HEK293 (cell line): Measurements from ENCODE around the gene APBB1.

Source experiments
- CTCF ChIA-PET: fragments of 350-600 bp; formaldehyde crosslinking; extraction: SDS; loops from one replicate; lab custom pipeline; 2021; ENCODE audit warnings: antibody characterized with exemption; lab: Yijun Ruan, JAX
- POLR2A ChIA-PET: fragments of 300-600 bp; formaldehyde crosslinking; extraction: SDS; loops from one replicate; lab custom pipeline; 2020; ENCODE audit warnings: antibody characterized with exemption, inconsistent platforms; lab: Yijun Ruan, JAX
- H3K27ac ChIP-seq: fragments of 200-500 bp; sonication (Bioruptor generic); 2 replicates; pipeline ENCODE4 v1.5.1; 2014; ENCODE audit warnings: low read depth, low read length, control low read depth, inconsistent platforms; ENCODE audit errors: extremely low read depth
- H3K36me3 ChIP-seq, 2 experiments: fragments of 200-500 bp in 1 of 2; sonication (Bioruptor generic) in 1 of 2; 1 replicate in 1 of 2; 2 replicates in 1 of 2; pipeline ENCODE4 v1.5.1; 2014 to 2017; ENCODE audit warnings: inconsistent platforms in 2 of 2, low read length in 2 of 2; ENCODE audit not compliant: control insufficient read depth in 2 of 2, insufficient read depth in 1 of 2
- H3K4me1 ChIP-seq: fragments of 200-500 bp; sonication (Bioruptor generic); 2 replicates; pipeline ENCODE4 v1.5.1; 2014; ENCODE audit warnings: mild to moderate bottlenecking, low read length, inconsistent platforms; ENCODE audit not compliant: control insufficient read depth, insufficient read depth
- H3K4me3 ChIP-seq: 2 replicates; pipeline ENCODE4 v1.5.1; 2011; ENCODE audit warnings: low read depth, mild to moderate bottlenecking, control low read depth, low read length, moderate library complexity
- H3K9me3 ChIP-seq: fragments of 200-500 bp; sonication (Bioruptor generic); 2 replicates; pipeline ENCODE4 v1.5.1; 2014; ENCODE audit warnings: low read depth, low read length, inconsistent platforms; ENCODE audit not compliant: control insufficient read depth, insufficient read depth
- SETDB1 ChIP-seq: IDR thresholded peaks from one replicate; pipeline ENCODE4 v1.6.1; 2017; ENCODE audit warnings: mild to moderate bottlenecking, low read length, moderate library complexity, mixed read lengths; ENCODE audit not compliant: insufficient read length
- ZNF37A ChIP-seq: fragments of 450-650 bp; IDR thresholded peaks from 2 replicates; pipeline ENCODE4 v1.5.1; 2018; ENCODE audit warnings: missing biosample characterization, missing genetic modification characterization
- ZNF48 ChIP-seq: fragments of 450-650 bp; formaldehyde crosslinking; IDR thresholded peaks from 2 replicates; pipeline ENCODE4 v1.5.1; 2016; ENCODE audit warnings: missing biosample characterization, missing genetic modification characterization
- ZNF510 ChIP-seq: fragments of 450-650 bp; formaldehyde crosslinking; IDR thresholded peaks from 2 replicates; pipeline ENCODE4 v1.5.1; 2018; ENCODE audit warnings: mild to moderate bottlenecking, missing genetic modification characterization, missing biosample characterization; ENCODE audit not compliant: insufficient replicate concordance
- ZNF518A ChIP-seq: fragments of 450-650 bp; formaldehyde crosslinking; conservative IDR thresholded peaks from 2 replicates; pipeline ENCODE4 v1.5.1; 2016; ENCODE audit warnings: low read depth, missing biosample characterization, missing genetic modification characterization
- ZNF530 ChIP-seq: fragments of 450-650 bp; formaldehyde crosslinking; IDR thresholded peaks from 2 replicates; pipeline ENCODE4 v1.5.1; 2016; ENCODE audit warnings: low read depth, missing biosample characterization, missing genetic modification characterization
- ZNF843 ChIP-seq: fragments of 450-650 bp; formaldehyde crosslinking; IDR thresholded peaks from 2 replicates; pipeline ENCODE4 v1.5.1; 2016; ENCODE audit warnings: missing biosample characterization, missing genetic modification characterization
- TF ChIP-seq, protein P1 (sequence below): fragments of 450-650 bp; formaldehyde crosslinking; IDR thresholded peaks from 2 replicates; pipeline ENCODE4 v1.5.1; 2017; ENCODE audit warnings: missing biosample characterization, mild to moderate bottlenecking, missing genetic modification characterization, moderate library complexity
- TF ChIP-seq, protein P2 (sequence below): sonication (generic); formaldehyde crosslinking; IDR thresholded peaks from 2 replicates; pipeline ENCODE4 v1.8.1; 2022; ENCODE audit warnings: mild to moderate bottlenecking, moderate library complexity, missing genetic modification reagents
- TF ChIP-seq, protein P3 (sequence below): fragments of 450-650 bp; formaldehyde crosslinking; IDR thresholded peaks from 2 replicates; pipeline ENCODE4; 2016; ENCODE audit warnings: missing biosample characterization, missing genetic modification characterization
- TF ChIP-seq, protein P4 (sequence below): fragments of 450-650 bp; formaldehyde crosslinking; IDR thresholded peaks from 2 replicates; pipeline ENCODE4 v1.5.1; 2016; ENCODE audit warnings: missing biosample characterization, missing genetic modification characterization
- TF ChIP-seq, protein P5 (sequence below): fragments of 450-650 bp; formaldehyde crosslinking; IDR thresholded peaks from 2 replicates; pipeline ENCODE4 v1.5.1; 2016; ENCODE audit warnings: missing biosample characterization, missing genetic modification characterization

The APBB1 gene

DNA sequence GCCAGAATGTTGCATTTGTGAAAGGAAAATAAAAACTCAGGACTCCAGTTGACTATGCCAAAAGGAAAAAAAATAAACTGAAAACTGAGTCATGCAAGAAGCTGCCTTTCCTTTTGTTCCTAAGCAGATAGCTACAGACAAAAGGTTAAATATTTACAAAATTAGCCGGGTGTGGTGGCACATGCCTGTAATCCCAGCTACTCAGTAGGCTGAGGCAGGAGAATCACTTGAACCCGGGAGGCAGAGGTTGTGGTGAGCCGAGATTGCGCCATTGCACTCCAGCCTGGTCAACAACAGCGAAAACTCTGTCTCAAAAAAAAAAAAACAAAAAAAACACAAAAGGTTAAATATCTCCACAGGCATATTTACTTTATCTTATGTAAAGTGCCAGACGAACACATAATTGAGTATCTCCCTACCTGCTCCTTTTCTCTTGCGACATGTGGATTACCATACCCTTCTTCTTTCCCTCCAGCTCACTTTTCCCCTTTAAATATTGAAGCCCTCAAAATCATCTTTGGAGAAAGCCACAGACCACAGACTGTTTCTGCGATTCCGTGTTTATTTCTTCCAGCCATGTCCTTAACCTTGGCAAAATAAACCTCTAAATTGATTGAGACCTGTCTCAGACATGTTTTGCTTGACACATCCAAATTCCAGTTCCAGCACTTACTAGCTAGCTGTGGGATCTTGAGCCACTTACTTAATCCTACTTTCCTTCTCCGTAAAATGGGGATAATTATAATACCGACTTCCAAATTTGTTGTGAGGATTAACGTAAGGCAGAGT lies 30.9 kb downstream of the APBB1 start:
- ChIA-PET CTCF (interaction anchor here (0.8 to 3.1 kb wide), 6 partner anchors 9 to 295 kb away, joined by 3 to 27 read pairs (median 6); partner anchors contain the start of gene MRPL17), POLR2A (interaction anchor here (0.6 to 4.6 kb wide), 4 partner anchors 21 to 369 kb away, joined by 3 to 26 read pairs (median 4); partner anchors contain the start of genes APBB1, ARFIP2 and TIMM10B)
- Histone ChIP-seq H3K9me3 (no peaks in the 10 kb centered on the region), H3K4me1 (no peaks in the 10 kb centered on the region), H3K4me3 (no peak overlapping the region), H3K36me3 (peaks cover 0 to 3% of the 10 kb centered on the region in 2 experiments; a peak in 1 of 3 replicates), H3K27ac (no peak overlapping the region)
- TF ChIP-seq ZNF518A (tag by site-specific recombination): no peak
- TF ChIP-seq SETDB1: no peak
- no peak for TF ChIP-seq ZNF843 (tag by site-specific recombination)
- no peak for TF ChIP-seq ZNF48
- no peak for TF ChIP-seq ZNF37A
- TF ChIP-seq, protein P1, sequence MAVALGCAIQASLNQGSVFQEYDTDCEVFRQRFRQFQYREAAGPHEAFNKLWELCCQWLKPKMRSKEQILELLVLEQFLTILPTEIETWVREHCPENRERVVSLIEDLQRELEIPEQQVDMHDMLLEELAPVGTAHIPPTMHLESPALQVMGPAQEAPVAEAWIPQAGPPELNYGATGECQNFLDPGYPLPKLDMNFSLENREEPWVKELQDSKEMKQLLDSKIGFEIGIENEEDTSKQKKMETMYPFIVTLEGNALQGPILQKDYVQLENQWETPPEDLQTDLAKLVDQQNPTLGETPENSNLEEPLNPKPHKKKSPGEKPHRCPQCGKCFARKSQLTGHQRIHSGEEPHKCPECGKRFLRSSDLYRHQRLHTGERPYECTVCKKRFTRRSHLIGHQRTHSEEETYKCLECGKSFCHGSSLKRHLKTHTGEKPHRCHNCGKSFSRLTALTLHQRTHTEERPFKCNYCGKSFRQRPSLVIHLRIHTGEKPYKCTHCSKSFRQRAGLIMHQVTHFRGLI (tag by site-specific recombination): no peak
- no peak for TF ChIP-seq ZNF530 (tag by site-specific recombination)
- TF ChIP-seq, protein P2, sequence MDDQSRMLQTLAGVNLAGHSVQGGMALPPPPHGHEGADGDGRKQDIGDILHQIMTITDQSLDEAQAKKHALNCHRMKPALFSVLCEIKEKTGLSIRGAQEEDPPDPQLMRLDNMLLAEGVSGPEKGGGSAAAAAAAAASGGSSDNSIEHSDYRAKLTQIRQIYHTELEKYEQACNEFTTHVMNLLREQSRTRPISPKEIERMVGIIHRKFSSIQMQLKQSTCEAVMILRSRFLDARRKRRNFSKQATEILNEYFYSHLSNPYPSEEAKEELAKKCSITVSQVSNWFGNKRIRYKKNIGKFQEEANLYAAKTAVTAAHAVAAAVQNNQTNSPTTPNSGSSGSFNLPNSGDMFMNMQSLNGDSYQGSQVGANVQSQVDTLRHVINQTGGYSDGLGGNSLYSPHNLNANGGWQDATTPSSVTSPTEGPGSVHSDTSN (CRISPR knock-in tag): no peak
- TF ChIP-seq, protein P3, sequence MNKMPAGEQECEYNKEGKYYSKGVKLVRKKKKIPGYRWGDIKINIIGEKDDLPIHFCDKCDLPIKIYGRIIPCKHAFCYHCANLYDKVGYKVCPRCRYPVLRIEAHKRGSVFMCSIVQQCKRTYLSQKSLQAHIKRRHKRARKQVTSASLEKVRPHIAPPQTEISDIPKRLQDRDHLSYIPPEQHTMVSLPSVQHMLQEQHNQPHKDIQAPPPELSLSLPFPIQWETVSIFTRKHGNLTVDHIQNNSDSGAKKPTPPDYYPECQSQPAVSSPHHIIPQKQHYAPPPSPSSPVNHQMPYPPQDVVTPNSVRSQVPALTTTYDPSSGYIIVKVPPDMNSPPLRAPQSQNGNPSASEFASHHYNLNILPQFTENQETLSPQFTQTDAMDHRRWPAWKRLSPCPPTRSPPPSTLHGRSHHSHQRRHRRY (tag by site-specific recombination): no peak
- TF ChIP-seq, protein P4, sequence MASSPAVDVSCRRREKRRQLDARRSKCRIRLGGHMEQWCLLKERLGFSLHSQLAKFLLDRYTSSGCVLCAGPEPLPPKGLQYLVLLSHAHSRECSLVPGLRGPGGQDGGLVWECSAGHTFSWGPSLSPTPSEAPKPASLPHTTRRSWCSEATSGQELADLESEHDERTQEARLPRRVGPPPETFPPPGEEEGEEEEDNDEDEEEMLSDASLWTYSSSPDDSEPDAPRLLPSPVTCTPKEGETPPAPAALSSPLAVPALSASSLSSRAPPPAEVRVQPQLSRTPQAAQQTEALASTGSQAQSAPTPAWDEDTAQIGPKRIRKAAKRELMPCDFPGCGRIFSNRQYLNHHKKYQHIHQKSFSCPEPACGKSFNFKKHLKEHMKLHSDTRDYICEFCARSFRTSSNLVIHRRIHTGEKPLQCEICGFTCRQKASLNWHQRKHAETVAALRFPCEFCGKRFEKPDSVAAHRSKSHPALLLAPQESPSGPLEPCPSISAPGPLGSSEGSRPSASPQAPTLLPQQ (tag by site-specific recombination): no peak
- no peak for TF ChIP-seq ZNF510 (tag by site-specific recombination)
- TF ChIP-seq, protein P5, sequence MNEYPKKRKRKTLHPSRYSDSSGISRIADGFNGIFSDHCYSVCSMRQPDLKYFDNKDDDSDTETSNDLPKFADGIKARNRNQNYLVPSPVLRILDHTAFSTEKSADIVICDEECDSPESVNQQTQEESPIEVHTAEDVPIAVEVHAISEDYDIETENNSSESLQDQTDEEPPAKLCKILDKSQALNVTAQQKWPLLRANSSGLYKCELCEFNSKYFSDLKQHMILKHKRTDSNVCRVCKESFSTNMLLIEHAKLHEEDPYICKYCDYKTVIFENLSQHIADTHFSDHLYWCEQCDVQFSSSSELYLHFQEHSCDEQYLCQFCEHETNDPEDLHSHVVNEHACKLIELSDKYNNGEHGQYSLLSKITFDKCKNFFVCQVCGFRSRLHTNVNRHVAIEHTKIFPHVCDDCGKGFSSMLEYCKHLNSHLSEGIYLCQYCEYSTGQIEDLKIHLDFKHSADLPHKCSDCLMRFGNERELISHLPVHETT: no peak
